ENCODE data around the gene KAZN.

The KAZN gene

DNA sequence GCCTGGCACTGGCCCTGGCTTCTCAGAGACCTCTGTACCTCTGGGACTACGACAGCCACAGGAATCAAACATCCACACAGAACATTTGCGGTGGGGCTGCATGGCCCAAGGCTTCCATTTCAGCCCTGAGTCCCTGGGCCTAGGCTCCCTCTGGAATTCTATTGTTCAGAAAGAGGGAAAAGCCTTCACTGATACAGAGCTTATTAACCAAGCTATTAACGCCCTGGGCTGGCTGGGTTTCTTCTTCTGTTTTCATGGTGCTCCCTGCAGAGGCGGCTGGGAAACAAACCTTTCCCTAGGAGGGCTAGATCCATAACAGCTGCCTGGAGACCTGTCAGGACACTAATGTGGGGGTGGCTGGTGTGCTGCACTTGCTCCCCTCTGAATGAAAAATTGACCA, 88.2 kb downstream of the KAZN start:
- TF ChIP-seq, protein P1, sequence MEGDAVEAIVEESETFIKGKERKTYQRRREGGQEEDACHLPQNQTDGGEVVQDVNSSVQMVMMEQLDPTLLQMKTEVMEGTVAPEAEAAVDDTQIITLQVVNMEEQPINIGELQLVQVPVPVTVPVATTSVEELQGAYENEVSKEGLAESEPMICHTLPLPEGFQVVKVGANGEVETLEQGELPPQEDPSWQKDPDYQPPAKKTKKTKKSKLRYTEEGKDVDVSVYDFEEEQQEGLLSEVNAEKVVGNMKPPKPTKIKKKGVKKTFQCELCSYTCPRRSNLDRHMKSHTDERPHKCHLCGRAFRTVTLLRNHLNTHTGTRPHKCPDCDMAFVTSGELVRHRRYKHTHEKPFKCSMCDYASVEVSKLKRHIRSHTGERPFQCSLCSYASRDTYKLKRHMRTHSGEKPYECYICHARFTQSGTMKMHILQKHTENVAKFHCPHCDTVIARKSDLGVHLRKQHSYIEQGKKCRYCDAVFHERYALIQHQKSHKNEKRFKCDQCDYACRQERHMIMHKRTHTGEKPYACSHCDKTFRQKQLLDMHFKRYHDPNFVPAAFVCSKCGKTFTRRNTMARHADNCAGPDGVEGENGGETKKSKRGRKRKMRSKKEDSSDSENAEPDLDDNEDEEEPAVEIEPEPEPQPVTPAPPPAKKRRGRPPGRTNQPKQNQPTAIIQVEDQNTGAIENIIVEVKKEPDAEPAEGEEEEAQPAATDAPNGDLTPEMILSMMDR (IDR thresholded peaks at IDR 0.05; ENCODE audit: borderline replicate concordance, control extremely low read depth, extremely low read depth, insufficient read depth, missing control alignments) = no peak
- no peak for DNase-seq (ENCODE audit: low spot score)
- in situ Hi-C loops (cut with MboI; ENCODE audit: low sequenced_read_pairs, unreplicated experiment) = no loop called here

DNA sequence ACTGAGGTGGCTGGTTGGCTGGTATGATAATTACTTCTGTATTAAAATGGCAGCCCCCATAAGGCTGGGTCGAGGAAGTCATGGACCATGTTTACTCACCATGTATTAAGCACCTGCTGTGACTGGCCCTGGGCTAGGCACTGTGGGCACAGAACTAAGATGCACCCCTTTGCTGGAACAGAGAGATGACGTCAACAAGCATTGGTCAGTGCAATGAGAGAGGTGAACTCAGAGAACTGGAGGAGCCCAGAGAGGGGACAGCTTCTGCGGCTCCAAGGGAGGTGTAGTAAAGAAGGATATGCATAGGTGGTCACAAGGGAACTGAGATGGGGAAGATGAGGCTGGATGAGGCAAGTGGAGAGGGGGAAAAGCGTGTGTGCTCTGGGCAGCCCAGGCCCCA, 88.7 kb downstream of the KAZN start:
- in situ Hi-C loops (cut with MboI; ENCODE audit: low sequenced_read_pairs, unreplicated experiment) = no loop called here
- TF ChIP-seq, protein P1 (IDR thresholded peaks at IDR 0.05; ENCODE audit: borderline replicate concordance, control extremely low read depth, extremely low read depth, insufficient read depth, missing control alignments) = no peak
- DNase-seq (ENCODE audit: low spot score) = no peak

DNA sequence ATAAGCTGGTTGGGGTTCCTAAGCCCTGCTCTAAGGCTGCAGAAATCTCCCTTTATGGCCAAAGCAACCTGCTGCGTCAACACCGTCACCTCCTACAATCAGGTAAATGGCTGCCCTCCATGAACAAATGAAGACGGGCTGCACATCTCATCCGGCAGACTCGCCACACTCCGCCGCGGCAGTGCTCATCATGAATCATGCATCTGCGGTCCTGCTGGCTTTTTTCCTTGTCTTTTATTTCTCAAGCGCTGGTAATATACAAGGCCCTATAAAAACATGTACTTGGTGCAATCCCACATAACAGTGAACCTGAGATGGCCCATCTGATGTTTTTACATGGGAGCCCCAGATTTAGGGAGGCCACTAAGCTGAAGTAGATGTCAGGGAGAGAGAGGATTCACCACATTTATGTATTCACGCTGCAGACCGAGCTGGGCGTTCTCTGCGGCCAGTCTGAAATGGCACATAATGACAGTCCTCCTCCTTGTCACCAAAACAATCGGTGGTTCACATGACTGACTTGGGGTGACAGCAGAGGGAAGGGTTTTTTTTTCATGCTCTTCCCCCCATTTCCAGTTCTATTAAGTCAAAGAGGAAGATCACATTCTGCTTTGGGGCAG, 91.6 kb downstream of the KAZN start:
- in situ Hi-C loops (cut with MboI; ENCODE audit: low sequenced_read_pairs, unreplicated experiment) = no loop called here
- DNase-seq (ENCODE audit: low spot score) = no peak
- TF ChIP-seq, protein P1 (IDR thresholded peaks at IDR 0.05; ENCODE audit: borderline replicate concordance, control extremely low read depth, extremely low read depth, insufficient read depth, missing control alignments) = no peak

DNA sequence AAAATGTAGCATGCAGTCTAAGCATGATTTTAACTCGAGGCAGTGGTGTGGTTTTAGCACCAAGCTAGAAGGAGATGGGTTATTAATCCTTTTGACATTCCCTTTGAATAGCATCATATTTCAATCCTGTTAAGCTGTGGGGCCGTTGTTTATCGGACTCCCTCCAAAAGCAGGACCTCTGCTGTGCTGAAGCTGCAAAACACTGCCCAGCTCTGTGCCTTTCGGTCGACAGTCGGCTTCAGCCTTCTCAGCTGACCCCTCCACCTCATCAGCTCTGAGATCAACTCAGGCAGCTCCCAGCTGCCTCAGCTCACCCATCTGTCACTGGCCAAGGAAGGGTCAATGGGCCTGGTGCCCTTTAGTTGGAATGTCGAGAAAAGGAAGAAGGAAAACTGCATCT, 95.5 kb downstream of the KAZN start:
- DNase-seq (ENCODE audit: low spot score) = no peak
- in situ Hi-C loops (cut with MboI; ENCODE audit: low sequenced_read_pairs, unreplicated experiment) = no loop called here
- TF ChIP-seq, protein P1 (IDR thresholded peaks at IDR 0.05; ENCODE audit: borderline replicate concordance, control extremely low read depth, extremely low read depth, insufficient read depth, missing control alignments) = no peak

DNA sequence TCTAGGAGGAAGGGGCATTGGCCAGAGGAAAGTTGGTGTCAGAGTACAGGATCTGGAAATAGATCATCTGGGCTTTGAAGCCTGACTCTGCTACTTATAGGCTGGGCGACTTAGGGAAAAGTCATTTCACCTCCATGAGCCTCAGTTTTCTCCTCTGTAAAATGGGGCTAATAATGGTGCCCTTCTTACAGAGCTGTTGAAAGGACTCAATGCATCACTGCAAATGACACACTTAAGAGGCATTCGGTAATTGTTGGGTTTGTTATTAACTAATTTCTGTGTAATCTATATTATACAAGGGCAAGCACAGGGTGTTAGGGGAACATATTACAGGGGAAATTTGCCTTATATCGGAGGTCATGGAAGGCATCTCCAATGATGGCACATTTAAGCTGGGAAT, 96.1 kb downstream of the KAZN start:
- TF ChIP-seq, protein P1 (IDR thresholded peaks at IDR 0.05; ENCODE audit: borderline replicate concordance, control extremely low read depth, extremely low read depth, insufficient read depth, missing control alignments) = no peak

DNA sequence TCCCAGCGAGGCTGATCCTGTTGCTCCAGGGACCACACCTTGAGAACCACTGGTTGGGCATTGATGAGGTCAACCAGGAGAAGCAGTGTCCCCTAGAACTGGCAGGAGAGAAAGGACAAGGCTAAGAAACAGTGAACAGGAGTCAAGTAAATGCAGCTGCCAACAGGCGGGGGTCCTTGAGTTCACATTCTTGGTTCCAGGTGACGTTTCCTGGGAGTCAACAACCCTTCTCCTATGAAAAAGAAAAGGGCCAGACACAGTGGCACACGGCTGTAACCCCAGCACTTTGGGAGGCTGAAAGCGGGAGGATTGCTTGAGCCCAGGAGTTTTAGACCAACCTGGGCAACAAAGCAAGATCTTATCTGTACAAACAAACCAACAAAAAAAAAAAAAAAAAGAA, 98.3 kb downstream of the KAZN start:
- TF ChIP-seq, protein P1 (IDR thresholded peaks at IDR 0.05; ENCODE audit: borderline replicate concordance, control extremely low read depth, extremely low read depth, insufficient read depth, missing control alignments) = no peak
- DNase-seq (ENCODE audit: low spot score) = no peak
- in situ Hi-C loops (cut with MboI; ENCODE audit: low sequenced_read_pairs, unreplicated experiment) = no loop called here

More for the DNA sequence above, 96.1 kb downstream of the KAZN start:
- in situ Hi-C loops (cut with MboI; ENCODE audit: low sequenced_read_pairs, unreplicated experiment) = no loop called here
- no peak for DNase-seq (ENCODE audit: low spot score)
